ENCODE results near the gene STXBP4.

GRCh38 chr17:54935471-54935870, 33.1 kb upstream of the STXBP4 start:
- TF ChIP-seq CTCF (IDR thresholded peaks at IDR 0.05) (no peak), POLR2A (IDR thresholded peaks at IDR 0.05; ENCODE audit: low read depth) (no peak), POLR2AphosphoS5 (IDR thresholded peaks at IDR 0.05) (no peak)
